Neuronal stem cell (in vitro differentiated cells): ENCODE data around the gene DDB1.

Source experiments
- DNase-seq: peaks from one replicate; pipeline ENCODE4 v3.0.0-alpha.2; 2013; ENCODE audit warnings: low spot score
- H2AFZ ChIP-seq: one replicate; pipeline ENCODE4 v1.6.1; 2013; ENCODE audit warnings: mild to moderate bottlenecking, low read length, inconsistent platforms
- H2AK5ac ChIP-seq: 2 replicates; pipeline ENCODE4 v1.6.1; 2013; ENCODE audit warnings: low read depth, mild to moderate bottlenecking, inconsistent platforms, low read length, moderate library complexity, mixed read lengths
- H2BK120ac ChIP-seq: 2 replicates; pipeline ENCODE4 v1.6.1; 2013; ENCODE audit warnings: low read depth, mild to moderate bottlenecking, inconsistent platforms, low read length, moderate library complexity, mixed read lengths
- H2BK12ac ChIP-seq: one replicate; pipeline ENCODE4 v1.6.1; 2013; ENCODE audit warnings: low read length, inconsistent platforms
- H2BK15ac ChIP-seq: 2 replicates; pipeline ENCODE4 v1.6.1; 2013; ENCODE audit warnings: mild to moderate bottlenecking, low read length, inconsistent platforms, mixed read lengths
- H2BK5ac ChIP-seq: one replicate; pipeline ENCODE4 v1.6.1; 2013; ENCODE audit warnings: inconsistent platforms, mild to moderate bottlenecking, low read length, moderate library complexity
- H3K14ac ChIP-seq: one replicate; pipeline ENCODE4 v1.6.1; 2013; ENCODE audit warnings: low read length, inconsistent platforms
- H3K18ac ChIP-seq: 2 replicates; pipeline ENCODE4 v1.6.1; 2013; ENCODE audit warnings: low read length, inconsistent platforms
- H3K23ac ChIP-seq: 2 replicates; pipeline ENCODE4 v1.6.1; 2013; ENCODE audit warnings: low read depth, mild to moderate bottlenecking, mixed read lengths, low read length, inconsistent platforms; ENCODE audit not compliant: poor library complexity
- H3K27ac ChIP-seq: replicated peaks from 3 replicates; pipeline ENCODE4 v1.5.1; 2013; ENCODE audit warnings: low read length, inconsistent platforms
- H3K27me3 ChIP-seq, 3 experiments: 2 replicates each; pipeline ENCODE4 v1.6.1; 2013; ENCODE audit warnings: low read length in 3 of 3, mild to moderate bottlenecking in 2 of 3, inconsistent platforms in 1 of 3, low read depth in 1 of 3, mixed read lengths in 1 of 3, moderate library complexity in 1 of 3; ENCODE audit not compliant: control insufficient read depth in 3 of 3, insufficient read depth in 3 of 3
- H3K36me3 ChIP-seq, 2 donors: replicated peaks in 1 of 2; 2 replicates each; pipeline ENCODE4 v1.6.1; 2013; ENCODE audit warnings: low read length in 2 of 2; ENCODE audit not compliant: control insufficient read depth in 2 of 2, insufficient read depth in 2 of 2
- H3K4ac ChIP-seq: 2 replicates; pipeline ENCODE4 v1.6.1; 2013; ENCODE audit warnings: inconsistent platforms, mild to moderate bottlenecking, low read length, moderate library complexity
- H3K4me1 ChIP-seq, 2 donors: 1 replicate in 1 of 2; 2 replicates in 1 of 2; pipeline ENCODE4 v1.6.1; 2013; ENCODE audit warnings: low read length in 2 of 2, low read depth in 1 of 2; ENCODE audit not compliant: control insufficient read depth in 2 of 2, insufficient read depth in 1 of 2
- H3K4me2 ChIP-seq: one replicate; pipeline ENCODE4 v1.6.1; 2013; ENCODE audit warnings: mild to moderate bottlenecking, low read length, inconsistent platforms; ENCODE audit not compliant: insufficient read depth, poor library complexity, severe bottlenecking
- H3K4me3 ChIP-seq, 2 donors: 2 replicates each; pipeline ENCODE4 v1.5.1; 2013; ENCODE audit warnings: low read length in 2 of 2, mild to moderate bottlenecking in 2 of 2, inconsistent platforms in 1 of 2, moderate library complexity in 1 of 2
- H3K79me1 ChIP-seq: one replicate; pipeline ENCODE4 v1.6.1; 2013; ENCODE audit warnings: low read depth, mild to moderate bottlenecking, inconsistent platforms, low read length, moderate library complexity
- H3K9ac ChIP-seq: one replicate; pipeline ENCODE4 v1.6.1; 2013; ENCODE audit warnings: mild to moderate bottlenecking, low read depth, low read length, inconsistent platforms; ENCODE audit not compliant: poor library complexity
- H3K9me3 ChIP-seq, 2 donors: replicated peaks in 1 of 2; 2 replicates each; pipeline versions ENCODE3 to v1.6.1; 2013; ENCODE audit warnings: low read length in 2 of 2, mild to moderate bottlenecking in 2 of 2, inconsistent platforms in 1 of 2, low read depth in 1 of 2, mixed read lengths in 1 of 2, moderate library complexity in 1 of 2; ENCODE audit not compliant: control insufficient read depth in 2 of 2, insufficient read depth in 1 of 2
- H4K8ac ChIP-seq: one replicate; pipeline ENCODE4 v1.6.1; 2013; ENCODE audit warnings: low read depth, mild to moderate bottlenecking, inconsistent platforms, low read length, moderate library complexity
- H4K91ac ChIP-seq: one replicate; pipeline ENCODE4 v1.6.1; 2013; ENCODE audit warnings: low read length, low read depth, mild to moderate bottlenecking, inconsistent platforms; ENCODE audit not compliant: poor library complexity
- WGBS, 2 donors: extraction: QIAGEN DNeasy Blood & Tissue Kit; methylation state at CpG; one replicate each; pipeline ENCODE4 v1.1.7; 2013; ENCODE audit warnings: missing lambda C conversion rate in 2 of 2, mixed read lengths in 1 of 2; ENCODE audit not compliant: insufficient read length in 2 of 2, insufficient replicate concordance in 1 of 2; ENCODE audit errors: extremely low coverage in 2 of 2; 5-methylcytosine and 5-hydroxymethylcytosine counted together

DDB1 gene

GRCh38 chr11:61268588-61269250 lies 64.2 kb downstream of the DDB1 start:
- H2BK5ac ChIP-seq: no peak overlapping the region
- no peak overlapping the region for H2BK15ac ChIP-seq
- no peak overlapping the region for H3K23ac ChIP-seq
- H3K4ac ChIP-seq: no peak overlapping the region
- H3K4me2 ChIP-seq: no peak overlapping the region
- DNase-seq: no peak
- H4K8ac ChIP-seq: no peak overlapping the region
- H3K14ac ChIP-seq: no peak overlapping the region
- H2AFZ ChIP-seq: no peak overlapping the region
- no peak overlapping the region for H2AK5ac ChIP-seq
- no peaks in the 10 kb centered on the region for H3K4me1 ChIP-seq
- no peaks in the 10 kb centered on the region for H3K79me1 ChIP-seq
- H3K27ac ChIP-seq: no peak overlapping the region
- H3K9me3 ChIP-seq: peaks cover 0 to 2% of the 10 kb centered on the region in 2 donors
- H2BK12ac ChIP-seq: no peak overlapping the region
- H3K9ac ChIP-seq: peak overlapping the region; percentile 24
- no peak overlapping the region for H3K18ac ChIP-seq
- H3K36me3 ChIP-seq: peaks cover 0 to 37% of the 10 kb centered on the region in 2 donors
- no peak overlapping the region for H4K91ac ChIP-seq
- no peak overlapping the region for H2BK120ac ChIP-seq
- H3K4me3 ChIP-seq: peak overlapping the region in 1 of 2 donors; percentile 51
- no CpG with 5 or more reads among the region's 15 CpGs for WGBS, 2 donors
- H3K27me3 ChIP-seq: no peaks in the 10 kb centered on the region

DNA sequence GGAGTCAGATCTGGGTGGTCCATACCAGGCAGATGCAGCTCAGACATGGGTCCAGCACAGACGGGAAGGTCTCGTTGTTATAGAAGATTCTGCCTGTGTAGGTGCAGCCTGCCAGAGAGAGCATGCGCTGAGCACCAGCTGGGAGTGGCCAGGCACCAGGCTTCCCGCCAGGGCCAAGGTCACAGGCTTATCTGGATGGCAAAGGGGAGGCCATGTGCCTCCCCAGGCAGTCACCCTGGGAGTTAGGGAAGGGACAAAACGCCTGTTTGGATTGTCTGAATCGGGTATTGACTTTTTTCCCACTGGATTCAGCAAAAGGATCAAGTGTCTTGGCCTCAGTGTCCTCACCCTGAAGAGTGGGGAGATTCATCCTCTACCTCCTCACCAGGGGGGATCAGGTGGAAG lies 65.5 kb downstream of the DDB1 start:
- no peak overlapping the region for H2BK12ac ChIP-seq
- no peak overlapping the region for H3K4ac ChIP-seq
- H2BK5ac ChIP-seq: no peak overlapping the region
- H2BK15ac ChIP-seq: no peak overlapping the region
- no peak overlapping the region for H2AFZ ChIP-seq
- no peak overlapping the region for H2AK5ac ChIP-seq
- no peak overlapping the region for H2BK120ac ChIP-seq
- no peaks in the 10 kb centered on the region for H3K4me1 ChIP-seq
- no peak overlapping the region for H3K4me2 ChIP-seq
- no peak for DNase-seq
- peaks cover 0 to 2% of the 10 kb centered on the region in 2 donors for H3K9me3 ChIP-seq
- H3K23ac ChIP-seq: no peak overlapping the region
- no peak overlapping the region for H3K18ac ChIP-seq
- H4K8ac ChIP-seq: no peak overlapping the region
- no peak overlapping the region for H3K14ac ChIP-seq
- H3K27ac ChIP-seq: no peak overlapping the region
- H4K91ac ChIP-seq: no peak overlapping the region
- no CpG with 5 or more reads among the region's 6 CpGs for WGBS, 2 donors
- H3K27me3 ChIP-seq: no peaks in the 10 kb centered on the region
- no peaks in the 10 kb centered on the region for H3K79me1 ChIP-seq
- peaks cover 0 to 35% of the 10 kb centered on the region in 2 donors for H3K36me3 ChIP-seq
- H3K4me3 ChIP-seq: no peak overlapping the region
- no peak overlapping the region for H3K9ac ChIP-seq

DNA sequence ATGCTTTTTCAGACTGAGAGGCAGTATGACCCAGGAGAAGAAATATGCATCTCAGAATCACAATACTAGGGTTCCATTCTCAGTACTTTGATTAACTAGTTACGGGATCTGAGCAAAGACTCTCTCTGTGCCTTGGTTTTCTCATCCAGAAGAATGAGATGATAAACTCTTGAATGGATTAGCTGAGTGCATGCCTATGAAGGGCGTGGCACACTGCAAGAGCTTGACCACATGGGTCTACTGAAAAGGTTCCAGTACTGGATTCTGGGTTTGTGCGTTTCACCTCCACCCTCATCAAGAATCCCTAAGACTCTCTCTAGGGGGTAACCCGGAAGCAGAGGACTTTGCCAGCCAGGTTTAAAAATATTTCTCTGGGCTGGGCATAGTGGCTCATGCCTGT lies 66.3 kb downstream of the DDB1 start:
- Histone ChIP-seq H3K4me2 (no peak overlapping the region), H2AFZ (no peak overlapping the region), H3K27me3 (no peaks in the 10 kb centered on the region), H4K91ac (no peak overlapping the region), H3K4me1 (no peaks in the 10 kb centered on the region), H2BK12ac (no peak overlapping the region), H3K79me1 (no peaks in the 10 kb centered on the region), H3K36me3 (peaks cover 0 to 27% of the 10 kb centered on the region in 2 donors), H3K14ac (no peak overlapping the region), H3K9ac (no peak overlapping the region), H3K27ac (no peak overlapping the region), H2BK15ac (no peak overlapping the region), H3K4me3 (no peak overlapping the region), H2AK5ac (no peak overlapping the region), H4K8ac (no peak overlapping the region), H2BK5ac (no peak overlapping the region), H3K23ac (no peak overlapping the region), H3K18ac (no peak overlapping the region), H2BK120ac (no peak overlapping the region), H3K9me3 (peaks cover 0 to 2% of the 10 kb centered on the region in 2 donors), H3K4ac (no peak overlapping the region)
- DNase-seq: no peak
- no CpG with 5 or more reads among the region's 4 CpGs for WGBS, 2 donors

DNA sequence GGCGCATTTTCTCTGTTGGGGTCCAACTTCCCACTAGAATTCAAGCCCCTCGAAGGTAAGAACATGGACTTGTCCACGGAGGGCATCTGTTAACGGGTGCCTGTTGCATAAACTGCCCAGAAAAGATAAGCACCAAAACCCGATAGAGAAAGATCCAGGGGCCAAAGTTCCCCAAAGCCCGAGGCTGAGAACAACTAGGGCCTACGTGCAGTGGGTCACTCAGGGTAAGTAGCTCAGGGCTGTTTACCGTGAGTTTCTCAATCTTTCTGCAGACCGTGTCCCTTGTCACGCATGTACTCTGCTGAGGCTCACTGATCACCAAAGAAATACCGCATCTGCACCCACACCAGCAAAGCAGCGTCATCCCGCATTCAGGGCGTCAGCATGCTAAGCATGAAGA lies 67.5 kb downstream of the DDB1 start:
- no peak overlapping the region for H2BK12ac ChIP-seq
- no peaks in the 10 kb centered on the region for H3K4me1 ChIP-seq
- H3K79me1 ChIP-seq: no peaks in the 10 kb centered on the region
- no peak overlapping the region for H2BK15ac ChIP-seq
- H3K23ac ChIP-seq: no peak overlapping the region
- H2BK120ac ChIP-seq: no peak overlapping the region
- H3K27me3 ChIP-seq: no peaks in the 10 kb centered on the region
- no peak overlapping the region for H3K18ac ChIP-seq
- no peak overlapping the region for H3K27ac ChIP-seq
- H3K9me3 ChIP-seq: no peaks in the 10 kb centered on the region
- no peak overlapping the region for H4K8ac ChIP-seq
- no peak overlapping the region for H3K4me3 ChIP-seq
- H3K4me2 ChIP-seq: no peak overlapping the region
- peaks cover 0 to 21% of the 10 kb centered on the region in 2 donors for H3K36me3 ChIP-seq
- H3K4ac ChIP-seq: no peak overlapping the region
- peak overlapping the region; percentile 1 for H2BK5ac ChIP-seq
- no peak for DNase-seq
- no peak overlapping the region for H4K91ac ChIP-seq
- no peak overlapping the region for H2AK5ac ChIP-seq
- H3K9ac ChIP-seq: no peak overlapping the region
- H2AFZ ChIP-seq: no peak overlapping the region
- H3K14ac ChIP-seq: no peak overlapping the region
- WGBS, 2 donors: no CpG with 5 or more reads among the region's 14 CpGs
